HG03064 (cell line): ENCODE measurements around the gene ZNF8.
"Not testable (repeated sequence)": the region's sequence is repeated elsewhere in the genome, so short reads cannot be mapped to it uniquely, and the experiment has no call there.

Experiments used
- ATAC-seq: cut with Tn5 transposase; IDR thresholded peaks from one replicate; pipeline ENCODE4 v1.9.1; 2021; ENCODE audit warnings: low read depth; ENCODE audit not compliant: unreplicated experiment

The ZNF8 gene

GRCh38 chr19:58294743-58295374 is 16.1 kb downstream of the ZNF8 start:
- ATAC-seq = no peak

GRCh38 chr19:58296104-58296503 is 17.3 kb downstream of the ZNF8 start:
- no peak for ATAC-seq

GRCh38 chr19:58300620-58301019 is 21.9 kb downstream of the ZNF8 start:
- ATAC-seq = no peak

GRCh38 chr19:58304255-58304654 is 25.5 kb downstream of the ZNF8 start:
- no peak for ATAC-seq

- ATAC-seq = no peak
Measured at GRCh38 chr19:58304748-58305064, 26.0 kb downstream of the ZNF8 start.

GRCh38 chr19:58305065-58305931 is 26.5 kb downstream of the ZNF8 start, which contains the start of gene ERVK3-1:
Gene ERVK3-1, plus strand, starts transcription at chr19:58305377. Its CDS starts 6,792 bp downstream, at chr19:58312169.
- peak; percentile 89 for ATAC-seq

GRCh38 chr19:58305932-58306323 is 27.2 kb downstream of the ZNF8 start:
- ATAC-seq = no peak

- ATAC-seq = no peak
Measured at GRCh38 chr19:58307736-58308135, 29.0 kb downstream of the ZNF8 start.

- not testable (repeated sequence) for ATAC-seq
Measured at GRCh38 chr19:58310685-58311084, 31.9 kb downstream of the ZNF8 start.

GRCh38 chr19:58311345-58311865 is 32.6 kb downstream of the ZNF8 start:
- ATAC-seq = no peak

GRCh38 chr19:58315580-58315979 is 36.8 kb downstream of the ZNF8 start:
- ATAC-seq = no peak

GRCh38 chr19:58317476-58318072 is 38.8 kb downstream of the ZNF8 start:
- ATAC-seq = no peak

- no peak for ATAC-seq
Measured at GRCh38 chr19:58318297-58318696, 39.5 kb downstream of the ZNF8 start.

- no peak for ATAC-seq
Measured at GRCh38 chr19:58319241-58319640, 40.5 kb downstream of the ZNF8 start.

GRCh38 chr19:58325311-58326022 is 46.7 kb downstream of the ZNF8 start:
- ATAC-seq = no peak

GRCh38 chr19:58326501-58326913 is 47.8 kb downstream of the ZNF8 start:
- no peak for ATAC-seq

- peak; percentile 84 for ATAC-seq
Measured at GRCh38 chr19:58326914-58327726, 48.4 kb downstream of the ZNF8 start, which contains the start of gene ZSCAN22. Gene ZSCAN22, plus strand, starts transcription at chr19:58326994. Its CDS starts 7,809 bp downstream, at chr19:58334803.

GRCh38 chr19:58328999-58329398 is 50.2 kb downstream of the ZNF8 start:
- ATAC-seq = no peak

GRCh38 chr19:58330458-58330857 is 51.7 kb downstream of the ZNF8 start:
- ATAC-seq = no peak

GRCh38 chr19:58332697-58333096 is 53.9 kb downstream of the ZNF8 start:
- no peak for ATAC-seq
